HepG2 (cell line): ENCODE data around the gene EPM2A. TPM values are rescaled to one million over a fixed set of nuclear protein-coding genes. Genes with fewer than 3 reads are reported as not detected.

Experiments
- ATAC-seq: fragments of 200-7000 bp; cut with Tn5 transposase; 3 replicates; pipeline ENCODE4 v1.9.1; 2020; ENCODE audit warnings: mild to moderate bottlenecking, moderate library complexity
- BruUV-seq: library from RNA; stranded (reverse); fragments of 400-500 nt; replicated peaks from 2 replicates; lab custom pipeline; 2021; lab: Mats Ljungman, UMichigan
- CTCF ChIA-PET: fragments of 300-600 bp; formaldehyde crosslinking; extraction: SDS; loops from one replicate; lab custom pipeline; 2021; ENCODE audit warnings: low total read pairs, inconsistent platforms, low intra/inter-chr PET ratio; lab: Yijun Ruan, JAX
- POLR2A ChIA-PET: fragments of 350-600 bp; sonication (Branson Sonifier 250); formaldehyde crosslinking; loops from one replicate; lab custom pipeline; 2020; ENCODE audit warnings: antibody characterized with exemption, inconsistent platforms; lab: Yijun Ruan, JAX
- DNase-seq: peaks from one replicate; pipeline ENCODE4 v3.0.0-alpha.2; 2015; ENCODE audit warnings: low spot score
- FAIRE-seq: peaks from 3 replicates; lab custom pipeline; 2011; peaks lifted over from hg19 to GRCh38; lab: Jason Lieb, UNC
- H2AFZ ChIP-seq: one replicate; pipeline ENCODE4 v1.6.1; 2011; ENCODE audit warnings: low read length, inconsistent platforms
- H3K27ac ChIP-seq: fragments of 300-600 bp; 3 replicates; pipeline ENCODE4 v1.8.0; 2011; ENCODE audit warnings: mixed run types, mild to moderate bottlenecking, mixed read lengths, low read length, inconsistent platforms; ENCODE audit not compliant: insufficient read depth; ENCODE audit errors: extremely low read length
- H3K27me3 ChIP-seq, 2 experiments: fragments of 200-600 bp in 1 of 2; 2 replicates in 1 of 2; 3 replicates in 1 of 2; pipeline versions ENCODE4 v1.6.0 to v1.8.0; 2011; ENCODE audit warnings: low read length in 2 of 2, mild to moderate bottlenecking in 2 of 2, moderate library complexity in 2 of 2, inconsistent platforms in 1 of 2; ENCODE audit not compliant: insufficient read depth in 2 of 2, control insufficient read depth in 1 of 2
- H3K36me3 ChIP-seq, 2 experiments: fragments of 200-600 bp in 1 of 2; replicated peaks in 1 of 2; 2 replicates in 1 of 2; 3 replicates in 1 of 2; pipeline versions ENCODE4 v1.5.1 to v1.8.0; 2011; ENCODE audit warnings: low read length in 2 of 2, inconsistent platforms in 1 of 2; ENCODE audit not compliant: insufficient read depth in 2 of 2, control insufficient read depth in 1 of 2
- H3K4me1 ChIP-seq: 2 replicates; pipeline ENCODE4 v1.5.1; 2012; ENCODE audit warnings: low read length, inconsistent platforms; ENCODE audit not compliant: insufficient read depth
- H3K4me2 ChIP-seq: 2 replicates; pipeline ENCODE4 v1.6.0; 2011; ENCODE audit warnings: low read depth, low read length, inconsistent platforms
- H3K4me3 ChIP-seq, 3 experiments: fragments of 200-600 bp in 1 of 3; sonication (generic), shearing (Covaris generic) in 1 of 3; replicated peaks in 1 of 3; 2 replicates each; pipeline ENCODE4 v1.5.1; 2011 to 2016; ENCODE audit warnings: low read length in 3 of 3, inconsistent platforms in 2 of 3, low read depth in 2 of 3, mild to moderate bottlenecking in 2 of 3, control low read depth in 1 of 3, mixed read lengths in 1 of 3; ENCODE audit not compliant: insufficient read depth in 1 of 3
- H3K79me2 ChIP-seq: one replicate; pipeline ENCODE4 v1.6.1; 2011; ENCODE audit warnings: low read length, inconsistent platforms; ENCODE audit not compliant: insufficient read depth
- H3K9ac ChIP-seq: 2 replicates; pipeline ENCODE4 v1.6.0; 2011; ENCODE audit warnings: mild to moderate bottlenecking, low read depth, low read length, inconsistent platforms; ENCODE audit not compliant: insufficient read depth
- H3K9me3 ChIP-seq: 2 replicates; pipeline ENCODE4 v1.5.1; 2012; ENCODE audit warnings: mild to moderate bottlenecking, low read length
- H4K20me1 ChIP-seq: 2 replicates; pipeline ENCODE4 v1.6.0; 2011; ENCODE audit warnings: inconsistent platforms, mild to moderate bottlenecking, low read length, moderate library complexity; ENCODE audit not compliant: insufficient read depth
- CEBPB ChIP-seq: IDR thresholded peaks from 2 replicates; pipeline ENCODE4 v1.6.1; 2011; ENCODE audit warnings: low read depth, low read length, improper control_type of control experiment, borderline replicate concordance
- CREM ChIP-seq, 2 experiments: sonication (generic) in 1 of 2; formaldehyde crosslinking in 1 of 2; IDR thresholded peaks; 2 replicates each; pipeline versions ENCODE4 v1.4.0 to v1.6.1; 2016 to 2020; ENCODE audit warnings: antibody characterized with exemption in 1 of 2, mild to moderate bottlenecking in 1 of 2, missing genetic modification reagents in 1 of 2
- HNF4G ChIP-seq, 2 experiments: sonication (generic) in 1 of 2; formaldehyde crosslinking in 1 of 2; IDR thresholded peaks; 2 replicates each; pipeline versions ENCODE4 v1.4.0 to v1.6.1; 2011 to 2020; ENCODE audit warnings: borderline replicate concordance in 2 of 2, low read depth in 2 of 2, mild to moderate bottlenecking in 2 of 2, low read length in 1 of 2, missing genetic modification reagents in 1 of 2, moderate library complexity in 1 of 2
- IRF2 ChIP-seq: IDR thresholded peaks from 2 replicates; pipeline ENCODE4 v1.6.1; 2018; ENCODE audit warnings: missing genetic modification reagents, missing compliant biosample characterization
- KLF15 ChIP-seq: sonication (generic); formaldehyde crosslinking; IDR thresholded peaks from 2 replicates; pipeline ENCODE4 v1.8.1; 2023; ENCODE audit warnings: borderline replicate concordance, mild to moderate bottlenecking, inconsistent platforms, missing genetic modification reagents, mixed read lengths
- NFIB ChIP-seq: sonication (generic); formaldehyde crosslinking; IDR thresholded peaks from 2 replicates; pipeline ENCODE4 v1.9.0; 2021; ENCODE audit warnings: missing genetic modification reagents, mild to moderate bottlenecking, borderline replicate concordance
- NFYC ChIP-seq: IDR thresholded peaks from 2 replicates; pipeline ENCODE4 v1.6.1; 2016; ENCODE audit warnings: missing genetic modification reagents, missing compliant biosample characterization
- SIN3B ChIP-seq: fragments of 150-350 bp; IDR thresholded peaks from 2 replicates; pipeline ENCODE4 v1.6.1; 2014; ENCODE audit warnings: low read length
- SOX13 ChIP-seq, 3 experiments: fragments of 450-650 bp in 1 of 3; sonication (generic) in 1 of 3; formaldehyde crosslinking in 1 of 3; IDR thresholded peaks in 2 of 3; conservative IDR thresholded peaks in 1 of 3; 2 replicates each; pipeline versions ENCODE4 v1.5.0 to v1.6.1; 2016 to 2020; ENCODE audit warnings: antibody characterized with exemption in 1 of 3, mild to moderate bottlenecking in 1 of 3, missing compliant biosample characterization in 1 of 3, missing genetic modification reagents in 1 of 3, moderate library complexity in 1 of 3
- SOX5 ChIP-seq: IDR thresholded peaks from 2 replicates; pipeline ENCODE4 v1.6.1; 2016; ENCODE audit warnings: borderline replicate concordance
- TBP ChIP-seq: sonication (generic); formaldehyde crosslinking; IDR thresholded peaks from 2 replicates; pipeline ENCODE4 v1.5.0; 2020; ENCODE audit warnings: missing genetic modification reagents
- ZFP90 ChIP-seq: sonication (generic); formaldehyde crosslinking; IDR thresholded peaks from 2 replicates; pipeline ENCODE4 v1.8.0; 2022; ENCODE audit warnings: missing genetic modification reagents, mild to moderate bottlenecking, inconsistent platforms, borderline replicate concordance
- ZNF124 ChIP-seq: sonication (generic); formaldehyde crosslinking; IDR thresholded peaks from 2 replicates; pipeline ENCODE4 v1.4.0; 2020; ENCODE audit warnings: missing genetic modification reagents
- WGBS: methylation state at CpG from one replicate; pipeline ENCODE4 v1.1.6; 2017; ENCODE audit warnings: low lambda C conversion rate; 5-methylcytosine and 5-hydroxymethylcytosine counted together
- in situ Hi-C: cut with HindIII; loops from 2 replicates; pipeline ENCODE4 v1.10.0; 2017; ENCODE audit warnings: low pct_unique_long_range_greater_than_20kb; ENCODE audit not compliant: extremely low pct_ligation_motif_present
- intact Hi-C: fragments of 100-400 bp; cut with micrococcal nuclease; formaldehyde crosslinking; loops from one replicate; pipeline ENCODE4 v1.10.0; 2022; ENCODE audit not compliant: unreplicated experiment
- polyA plus RNA-seq, 8 experiments: library from polyadenylated mRNA; depleted of rRNA in 3 of 8; stranded (reverse) in 7 of 8; unstranded in 1 of 8; fragments of >200 nt; fragmentation: Illumina TruSeq in 4 of 8; extraction: Trizol in 4 of 8; gene quantifications; 2 replicates each; pipeline versions ENCODE4 v1.2.1 to v1.2.3, GENCODE V29; 2011 to 2016; ENCODE audit warnings: low read depth in 4 of 8, missing spikeins in 1 of 8, mixed read lengths in 1 of 8; ENCODE audit not compliant: insufficient read depth in 1 of 8
- total RNA-seq, 5 experiments: library from RNA; depleted of rRNA; stranded (reverse); fragments of >200 nt; fragmentation: Illumina TruSeq; extraction: Trizol; gene quantifications; 2 replicates each; pipeline ENCODE4 v1.2.3, GENCODE V29; 2016; ENCODE audit warnings: low read depth in 1 of 5
- TF ChIP-seq, protein P1 (sequence below): sonication (generic); formaldehyde crosslinking; IDR thresholded peaks from 2 replicates; pipeline ENCODE4 v1.5.0; 2020; ENCODE audit warnings: missing genetic modification reagents
- TF ChIP-seq, protein P2 (sequence below): sonication (generic); formaldehyde crosslinking; IDR thresholded peaks from 2 replicates; pipeline ENCODE4 v1.4.0; 2020; ENCODE audit warnings: mild to moderate bottlenecking, missing genetic modification reagents

EPM2A gene
- total and polyA plus RNA-seq, 2 of the 13 experiments (the other 11 are each of a cell fraction or from before 2014, with no cell fraction given) = 4.6 to 9.2 TPM

DNA sequence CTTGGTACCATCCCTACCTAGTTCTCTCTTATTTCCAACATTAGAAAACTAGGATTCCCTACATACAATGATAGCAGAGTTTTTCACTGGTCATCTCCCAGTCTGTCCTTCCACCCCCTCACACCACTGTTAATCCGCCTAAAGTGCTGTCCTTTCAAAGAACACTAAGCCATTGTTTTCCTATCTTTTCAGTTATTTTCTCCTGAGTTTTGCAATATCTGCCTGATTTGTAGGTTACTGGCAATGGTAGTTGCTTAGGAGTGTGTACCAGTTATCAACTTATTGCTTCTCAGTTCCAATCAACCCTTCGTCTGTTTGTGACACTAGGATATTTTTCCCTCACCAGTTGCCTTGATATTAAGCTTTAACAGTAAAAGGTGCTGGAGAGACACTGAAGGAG lies 135.0 kb downstream of the EPM2A start:
- ATAC-seq (peak; percentile 35; the same call in 1 of the 3 replicates), DNase-seq (peak; percentile 7), FAIRE-seq (no peak)
- Histone ChIP-seq H3K36me3 (no peaks in the 10 kb centered on the region), H3K4me2 (no peak overlapping the region), H3K9me3 (no peaks in the 10 kb centered on the region), H3K27me3 (no peaks in the 10 kb centered on the region), H4K20me1 (no peaks in the 10 kb centered on the region), H3K4me3 (no peak overlapping the region), H2AFZ (no peak overlapping the region), H3K4me1 (peaks cover 6% of the 10 kb centered on the region; the same call in 1 of the 2 replicates), H3K79me2 (no peaks in the 10 kb centered on the region), H3K27ac (no peak overlapping the region), H3K9ac (no peak overlapping the region)
- TF ChIP-seq CREM (IDR thresholded peaks at IDR 0.05) (no peak), CREM (CRISPR knock-in tag; IDR thresholded peaks at IDR 0.05) (no peak), SOX13 (IDR thresholded peaks at IDR 0.05) (no peak), SOX13 (CRISPR knock-in tag; conservative IDR thresholded peaks at IDR 0.05 in 1 of 2, IDR thresholded peaks at IDR 0.05 in 1 of 2) (peak in 1 of 2 experiments; percentile 71; a peak in 2 of 4 replicates), CEBPB (0 out of 2 replicates have a peak, but pooled peaks have one; percentile 28), SOX5 (CRISPR knock-in tag) (peak; percentile 53; the same call in 1 of the 2 replicates)
- in situ Hi-C loops = no loop called here
- 1% methylated on average over 2 of the region's 2 CpGs for WGBS
- ChIA-PET CTCF (no interaction called here), POLR2A (no interaction called here)
- intact Hi-C loops = no loop called here
- BruUV-seq = no TSS peak

DNA sequence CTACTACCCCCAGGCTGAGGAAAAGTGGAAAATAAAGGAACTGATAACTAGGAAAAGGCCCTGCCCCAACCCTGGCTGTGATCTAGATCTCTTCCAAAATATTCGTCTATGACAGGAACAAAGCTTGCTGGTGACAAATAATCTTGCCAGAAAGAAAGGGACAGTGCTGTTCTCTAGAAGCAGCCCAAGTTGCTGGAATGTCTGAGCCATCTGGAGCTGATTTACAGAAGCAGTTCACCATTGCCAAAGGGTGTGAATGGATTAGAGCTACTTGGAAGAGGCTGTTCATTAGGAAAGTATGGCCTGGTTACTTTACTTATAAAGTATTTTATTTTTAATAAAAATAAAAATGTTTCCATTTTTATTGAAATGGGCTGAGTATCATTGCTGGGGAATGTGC lies 146.3 kb downstream of the EPM2A start:
- ATAC-seq = no peak
- WGBS = 0% methylated on average over 1 of the region's 1 CpG
- POLR2A ChIA-PET = no interaction called here
- TF ChIP-seq TBP (CRISPR knock-in tag) (no peak), SIN3B (no peak), HNF4G (IDR thresholded peaks at IDR 0.05; ENCODE audit: borderline replicate concordance, low read depth, low read length) (no peak), HNF4G (CRISPR knock-in tag; IDR thresholded peaks at IDR 0.05; ENCODE audit: borderline replicate concordance, low read depth) (no peak), ZFP90 (CRISPR knock-in tag) (no peak), IRF2 (CRISPR knock-in tag) (no peak), NFYC (no peak), KLF15 (CRISPR knock-in tag) (no peak), NFIB (CRISPR knock-in tag) (no peak), ZNF124 (no peak)
- TF ChIP-seq, protein P1, sequence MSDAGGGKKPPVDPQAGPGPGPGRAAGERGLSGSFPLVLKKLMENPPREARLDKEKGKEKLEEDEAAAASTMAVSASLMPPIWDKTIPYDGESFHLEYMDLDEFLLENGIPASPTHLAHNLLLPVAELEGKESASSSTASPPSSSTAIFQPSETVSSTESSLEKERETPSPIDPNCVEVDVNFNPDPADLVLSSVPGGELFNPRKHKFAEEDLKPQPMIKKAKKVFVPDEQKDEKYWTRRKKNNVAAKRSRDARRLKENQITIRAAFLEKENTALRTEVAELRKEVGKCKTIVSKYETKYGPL (CRISPR knock-in tag) = no peak
- TF ChIP-seq, protein P2, sequence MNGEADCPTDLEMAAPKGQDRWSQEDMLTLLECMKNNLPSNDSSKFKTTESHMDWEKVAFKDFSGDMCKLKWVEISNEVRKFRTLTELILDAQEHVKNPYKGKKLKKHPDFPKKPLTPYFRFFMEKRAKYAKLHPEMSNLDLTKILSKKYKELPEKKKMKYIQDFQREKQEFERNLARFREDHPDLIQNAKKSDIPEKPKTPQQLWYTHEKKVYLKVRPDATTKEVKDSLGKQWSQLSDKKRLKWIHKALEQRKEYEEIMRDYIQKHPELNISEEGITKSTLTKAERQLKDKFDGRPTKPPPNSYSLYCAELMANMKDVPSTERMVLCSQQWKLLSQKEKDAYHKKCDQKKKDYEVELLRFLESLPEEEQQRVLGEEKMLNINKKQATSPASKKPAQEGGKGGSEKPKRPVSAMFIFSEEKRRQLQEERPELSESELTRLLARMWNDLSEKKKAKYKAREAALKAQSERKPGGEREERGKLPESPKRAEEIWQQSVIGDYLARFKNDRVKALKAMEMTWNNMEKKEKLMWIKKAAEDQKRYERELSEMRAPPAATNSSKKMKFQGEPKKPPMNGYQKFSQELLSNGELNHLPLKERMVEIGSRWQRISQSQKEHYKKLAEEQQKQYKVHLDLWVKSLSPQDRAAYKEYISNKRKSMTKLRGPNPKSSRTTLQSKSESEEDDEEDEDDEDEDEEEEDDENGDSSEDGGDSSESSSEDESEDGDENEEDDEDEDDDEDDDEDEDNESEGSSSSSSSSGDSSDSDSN (CRISPR knock-in tag) = no peak

More for the DNA sequence above, 146.3 kb downstream of the EPM2A start:
- Histone ChIP-seq H3K27ac (no peak overlapping the region), H3K4me2 (no peak overlapping the region), H2AFZ (no peak overlapping the region), H4K20me1 (no peaks in the 10 kb centered on the region), H3K36me3 (no peaks in the 10 kb centered on the region), H3K79me2 (no peaks in the 10 kb centered on the region), H3K9me3 (no peaks in the 10 kb centered on the region), H3K4me1 (no peaks in the 10 kb centered on the region), H3K27me3 (no peaks in the 10 kb centered on the region), H3K9ac (no peak overlapping the region), H3K4me3 (no peak overlapping the region)
- intact Hi-C loops (no loop called here), in situ Hi-C loops (no loop called here)
- DNase-seq = no peak
- no peak for FAIRE-seq
- CTCF ChIA-PET = no interaction called here
- BruUV-seq = no TSS peak
